OCI-LY3 (cell line): Measurements from ENCODE around the gene CHRM1.

ENCODE experiments used
- H2AFZ ChIP-seq: fragments of 200-600, 300-600 bp; shearing (Covaris generic); 2 replicates; pipeline ENCODE4 v1.6.0; 2014; ENCODE audit warnings: antibody characterized with exemption, low read depth, low read length
- H3K27ac ChIP-seq: fragments of 200-600, 300-600 bp; sonication (generic); 2 replicates; pipeline ENCODE4 v1.5.1; 2014; ENCODE audit warnings: mild to moderate bottlenecking, low read length, moderate library complexity, mixed read lengths
- H3K27me3 ChIP-seq: fragments of 200-600, 300-600 bp; sonication (generic); 2 replicates; pipeline ENCODE4 v1.6.1; 2014; ENCODE audit warnings: low read depth, low read length, mixed read lengths
- H3K36me3 ChIP-seq: fragments of 200-600, 300-600 bp; sonication (generic); replicated peaks from 2 replicates; pipeline ENCODE3; 2014; ENCODE audit warnings: low read depth, low read length, mixed read lengths
- H3K4me1 ChIP-seq: fragments of 300-600, 200-600 bp; sonication (generic); 2 replicates; pipeline ENCODE4 v1.6.1; 2014; ENCODE audit warnings: low read length, mixed read lengths
- H3K4me2 ChIP-seq: fragments of 200-600, 300-600 bp; sonication (generic); 2 replicates; pipeline ENCODE4 v1.6.1; 2014; ENCODE audit warnings: low read length, mixed read lengths
- H3K4me3 ChIP-seq: fragments of 300-600, 200-600 bp; sonication (generic); 2 replicates; pipeline ENCODE4 v1.5.1; 2014; ENCODE audit warnings: antibody characterized with exemption, mild to moderate bottlenecking, low read length, moderate library complexity
- H3K79me2 ChIP-seq: fragments of 300-600, 200-600 bp; shearing (Covaris generic); 2 replicates; pipeline ENCODE4 v1.6.1; 2014; ENCODE audit warnings: mild to moderate bottlenecking, low read length, mixed read lengths
- H3K9ac ChIP-seq: fragments of 300-600, 200-600 bp; shearing (Covaris generic); 2 replicates; pipeline ENCODE4 v1.6.0; 2014; ENCODE audit warnings: mild to moderate bottlenecking, low read length, moderate library complexity
- H3K9me3 ChIP-seq: fragments of 200-600, 300-600 bp; shearing (Covaris generic); 2 replicates; pipeline ENCODE4 v1.6.1; 2014; ENCODE audit warnings: low read length, mixed read lengths; ENCODE audit not compliant: insufficient read depth
- H4K20me1 ChIP-seq: fragments of 200-600, 300-600 bp; sonication (generic); 2 replicates; pipeline ENCODE4 v1.6.1; 2016; ENCODE audit warnings: low read length, mixed read lengths; ENCODE audit not compliant: insufficient read depth
- EZH2phosphoT487 ChIP-seq: fragments of 200-600 bp; shearing (Covaris generic); IDR thresholded peaks from 2 replicates; pipeline ENCODE4 v1.6.1; 2018; ENCODE audit warnings: antibody characterized with exemption, mixed run types, low read depth
- TF ChIP-seq, protein P1 (sequence below): fragments of 200-600, 300-600 bp; sonication (generic); IDR thresholded peaks from 2 replicates; pipeline ENCODE4 v1.5.1; 2014; ENCODE audit warnings: antibody characterized with exemption, low read length, low read depth

The CHRM1 gene

DNA sequence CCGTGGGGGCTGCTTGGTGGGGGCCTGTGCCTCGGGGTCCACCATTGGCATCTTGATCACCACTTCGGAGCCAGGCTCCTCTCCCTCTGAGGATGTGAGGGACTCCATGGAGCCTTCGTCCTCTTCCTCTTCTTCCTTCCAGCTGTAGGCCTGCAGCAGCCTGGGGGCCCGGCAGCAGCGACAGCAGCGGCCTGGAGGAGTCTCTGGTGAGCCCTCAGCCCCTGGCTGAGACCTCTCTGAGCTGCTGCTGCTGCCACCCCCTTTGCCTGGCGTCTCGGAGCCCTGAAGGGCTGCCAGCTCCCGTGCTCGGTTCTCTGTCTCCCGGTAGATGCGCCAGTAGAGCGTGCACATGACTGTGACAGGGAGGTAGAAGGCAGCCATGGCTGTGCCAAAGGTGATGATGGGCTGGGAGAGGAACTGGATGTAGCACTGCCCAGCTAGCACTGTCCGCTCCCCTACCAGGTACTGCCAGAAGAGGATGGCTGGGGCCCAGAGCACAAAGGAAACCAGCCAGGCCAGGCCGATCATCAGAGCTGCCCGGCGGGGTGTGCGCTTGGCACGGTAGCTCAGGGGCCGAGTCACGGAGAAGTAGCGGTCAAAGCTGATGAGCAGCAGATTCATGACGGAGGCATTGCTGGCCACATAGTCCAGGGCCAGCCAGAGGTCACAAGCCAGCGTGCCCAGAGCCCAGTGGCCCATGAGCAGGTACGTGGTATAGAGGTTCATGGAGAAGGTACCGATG, 10.9 kb downstream of the CHRM1 start:
- no peak overlapping the region for H3K27ac ChIP-seq
- H3K4me3 ChIP-seq, result no peak overlapping the region
- peaks cover 16% of the 10 kb centered on the region for H3K27me3 ChIP-seq
- H3K79me2 ChIP-seq, result no peaks in the 10 kb centered on the region
- no peaks in the 10 kb centered on the region for H4K20me1 ChIP-seq
- no peak overlapping the region for H2AFZ ChIP-seq
- no peak overlapping the region for H3K9ac ChIP-seq
- H3K4me1 ChIP-seq, result peaks cover 16% of the 10 kb centered on the region; the same call in 1 of the 2 replicates
- TF ChIP-seq, protein P1, sequence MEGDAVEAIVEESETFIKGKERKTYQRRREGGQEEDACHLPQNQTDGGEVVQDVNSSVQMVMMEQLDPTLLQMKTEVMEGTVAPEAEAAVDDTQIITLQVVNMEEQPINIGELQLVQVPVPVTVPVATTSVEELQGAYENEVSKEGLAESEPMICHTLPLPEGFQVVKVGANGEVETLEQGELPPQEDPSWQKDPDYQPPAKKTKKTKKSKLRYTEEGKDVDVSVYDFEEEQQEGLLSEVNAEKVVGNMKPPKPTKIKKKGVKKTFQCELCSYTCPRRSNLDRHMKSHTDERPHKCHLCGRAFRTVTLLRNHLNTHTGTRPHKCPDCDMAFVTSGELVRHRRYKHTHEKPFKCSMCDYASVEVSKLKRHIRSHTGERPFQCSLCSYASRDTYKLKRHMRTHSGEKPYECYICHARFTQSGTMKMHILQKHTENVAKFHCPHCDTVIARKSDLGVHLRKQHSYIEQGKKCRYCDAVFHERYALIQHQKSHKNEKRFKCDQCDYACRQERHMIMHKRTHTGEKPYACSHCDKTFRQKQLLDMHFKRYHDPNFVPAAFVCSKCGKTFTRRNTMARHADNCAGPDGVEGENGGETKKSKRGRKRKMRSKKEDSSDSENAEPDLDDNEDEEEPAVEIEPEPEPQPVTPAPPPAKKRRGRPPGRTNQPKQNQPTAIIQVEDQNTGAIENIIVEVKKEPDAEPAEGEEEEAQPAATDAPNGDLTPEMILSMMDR, result no peak
- no peak for TF ChIP-seq EZH2phosphoT487
- H3K9me3 ChIP-seq, result no peaks in the 10 kb centered on the region
- H3K4me2 ChIP-seq, result no peak overlapping the region
- H3K36me3 ChIP-seq, result no peaks in the 10 kb centered on the region

DNA sequence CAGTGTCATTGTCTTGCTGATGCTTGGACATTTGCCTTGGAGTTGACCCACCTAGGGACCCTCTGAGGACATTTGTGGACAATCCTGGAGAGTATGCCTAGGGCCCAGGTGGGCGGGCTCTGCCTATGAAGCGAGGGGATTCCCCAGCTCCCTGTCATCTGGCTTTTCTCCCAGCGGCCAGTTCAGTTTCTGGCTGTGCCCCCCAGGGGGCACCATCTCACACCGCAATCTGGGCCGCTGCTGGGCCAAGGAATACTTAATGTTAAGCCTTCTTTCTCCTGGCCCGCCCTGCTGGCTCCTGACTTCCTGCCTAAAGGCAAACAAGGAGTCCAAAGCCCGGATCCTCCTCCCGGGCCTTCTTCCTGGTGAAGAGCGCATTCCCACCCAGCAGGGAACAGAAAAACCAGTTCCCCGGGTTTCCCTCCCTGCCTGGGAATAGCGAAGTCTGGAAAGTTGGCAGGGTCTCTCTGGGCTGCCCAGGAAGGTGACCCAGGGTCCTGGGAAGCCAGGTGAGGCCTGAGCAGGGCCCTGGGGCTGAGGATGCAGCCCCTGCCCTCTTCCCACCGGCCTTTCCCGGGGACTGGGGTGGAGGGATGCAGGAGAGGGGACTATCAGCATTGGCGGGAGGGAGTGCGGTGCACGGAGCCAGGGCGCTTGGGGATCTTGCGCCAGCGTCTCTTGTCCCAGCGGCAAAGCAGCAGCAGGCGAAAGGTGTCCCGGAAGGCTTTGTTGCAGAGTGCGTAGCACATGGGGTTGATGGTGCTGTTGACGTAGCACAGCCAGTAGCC, 11.9 kb downstream of the CHRM1 start:
- TF ChIP-seq, protein P1, result peak; percentile 74
- no peak for TF ChIP-seq EZH2phosphoT487
- H3K4me3 ChIP-seq, result no peak overlapping the region
- H3K4me1 ChIP-seq, result peaks cover 15% of the 10 kb centered on the region; the same call in 1 of the 2 replicates
- H2AFZ ChIP-seq, result no peak overlapping the region
- H4K20me1 ChIP-seq, result no peaks in the 10 kb centered on the region
- no peak overlapping the region for H3K27ac ChIP-seq
- H3K79me2 ChIP-seq, result no peaks in the 10 kb centered on the region
- H3K4me2 ChIP-seq, result peak overlapping the region; percentile 21
- H3K9ac ChIP-seq, result no peak overlapping the region
- no peaks in the 10 kb centered on the region for H3K9me3 ChIP-seq
- peaks cover 16% of the 10 kb centered on the region for H3K27me3 ChIP-seq
- no peaks in the 10 kb centered on the region for H3K36me3 ChIP-seq

DNA sequence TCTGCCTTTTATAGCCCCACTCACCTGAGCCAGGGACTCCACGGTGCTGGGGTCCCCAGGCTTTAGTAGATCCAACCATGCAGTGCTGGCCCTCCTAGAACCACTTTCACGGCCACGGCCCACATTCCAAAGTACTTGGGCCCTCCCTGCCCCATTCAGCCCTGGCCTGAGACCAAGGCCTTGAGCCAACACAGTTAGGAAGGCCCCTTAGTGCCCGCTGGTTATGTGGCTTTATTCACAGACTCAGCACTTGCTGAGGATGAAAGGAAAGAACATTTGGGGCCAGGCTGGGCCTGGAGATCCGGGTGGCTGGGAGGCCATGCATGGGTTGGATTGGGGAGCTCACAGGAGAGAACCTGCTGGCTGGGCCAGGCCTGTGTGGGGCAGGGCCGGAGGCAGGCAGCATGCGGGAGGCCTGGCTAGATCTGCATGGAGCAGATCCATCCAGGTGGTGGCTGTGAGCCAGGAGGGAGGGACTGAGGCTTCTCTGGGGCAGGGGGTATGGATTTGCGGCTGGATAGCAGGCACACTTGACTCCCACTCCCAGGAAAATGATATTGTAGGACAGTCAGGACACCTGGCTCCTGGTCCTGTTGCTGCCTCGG, 12.6 kb downstream of the CHRM1 start:
- no peak for TF ChIP-seq EZH2phosphoT487
- TF ChIP-seq, protein P1, result no peak
- H3K4me2 ChIP-seq, result no peak overlapping the region

More for the DNA sequence above, 12.6 kb downstream of the CHRM1 start:
- no peaks in the 10 kb centered on the region for H3K9me3 ChIP-seq
- H3K36me3 ChIP-seq, result no peaks in the 10 kb centered on the region
- H3K27me3 ChIP-seq, result peaks cover 19% of the 10 kb centered on the region
- no peak overlapping the region for H2AFZ ChIP-seq
- H3K79me2 ChIP-seq, result no peaks in the 10 kb centered on the region
- H4K20me1 ChIP-seq, result no peaks in the 10 kb centered on the region
- no peak overlapping the region for H3K27ac ChIP-seq
- H3K4me1 ChIP-seq, result peaks cover 12% of the 10 kb centered on the region; the same call in 1 of the 2 replicates
- H3K4me3 ChIP-seq, result no peak overlapping the region
- H3K9ac ChIP-seq, result no peak overlapping the region
